ENCODE measurements around the gene TMEM154. TPM values are rescaled to one million over a fixed set of nuclear protein-coding genes. Genes with fewer than 3 reads are reported as not detected.

The TMEM154 gene
- total RNA-seq, 1 donor: 10.6 TPM

- Histone ChIP-seq H3K9me3 (ENCODE audit: low read depth, low read length) (peaks cover 6% of the 10 kb centered on the region), H3K4me3 (ENCODE audit: low read length) (no peak overlapping the region), H3K4me1 (ENCODE audit: insufficient read depth, low read length) (peaks cover 66% of the 10 kb centered on the region), H3K27me3 (ENCODE audit: insufficient read depth, low read length) (no peaks in the 10 kb centered on the region)
These were observed 16.4 kb downstream of the TMEM154 start for GRCh38 chr4:152663203-152664066.

GRCh38 chr4:152661649-152662048 is 18.1 kb downstream of the TMEM154 start:
- peaks cover 64% of the 10 kb centered on the region for H3K4me1 ChIP-seq (ENCODE audit: insufficient read depth, low read length)
- H3K4me3 ChIP-seq (ENCODE audit: low read length): no peak overlapping the region
- no peaks in the 10 kb centered on the region for H3K27me3 ChIP-seq (ENCODE audit: insufficient read depth, low read length)
- H3K9me3 ChIP-seq (ENCODE audit: low read depth, low read length): peaks cover 23% of the 10 kb centered on the region

DNA sequence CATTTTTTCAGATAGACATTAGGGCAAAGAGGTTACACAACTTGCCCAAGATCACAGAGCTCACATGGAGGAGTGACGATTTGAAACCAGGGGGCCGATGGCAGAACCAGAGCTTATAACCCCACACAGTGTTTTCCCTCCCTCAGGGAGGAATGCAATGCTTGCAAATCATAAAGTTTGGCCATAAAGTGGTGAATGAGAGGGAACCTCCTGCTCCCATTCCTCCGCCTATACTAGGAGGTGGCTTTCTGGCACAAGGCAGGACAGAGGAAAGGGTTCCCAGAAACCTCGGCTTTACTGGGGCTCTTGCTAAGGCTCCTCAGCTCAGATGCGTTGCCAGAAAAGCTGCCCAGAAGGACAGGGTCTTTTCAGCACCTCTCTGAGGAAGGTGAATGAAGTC is 19.3 kb downstream of the TMEM154 start:
- H3K4me1 ChIP-seq (ENCODE audit: insufficient read depth, low read length): peaks cover 62% of the 10 kb centered on the region
- no peaks in the 10 kb centered on the region for H3K27me3 ChIP-seq (ENCODE audit: insufficient read depth, low read length)
- H3K4me3 ChIP-seq (ENCODE audit: low read length): no peak overlapping the region
- H3K9me3 ChIP-seq (ENCODE audit: low read depth, low read length): peaks cover 23% of the 10 kb centered on the region

DNA sequence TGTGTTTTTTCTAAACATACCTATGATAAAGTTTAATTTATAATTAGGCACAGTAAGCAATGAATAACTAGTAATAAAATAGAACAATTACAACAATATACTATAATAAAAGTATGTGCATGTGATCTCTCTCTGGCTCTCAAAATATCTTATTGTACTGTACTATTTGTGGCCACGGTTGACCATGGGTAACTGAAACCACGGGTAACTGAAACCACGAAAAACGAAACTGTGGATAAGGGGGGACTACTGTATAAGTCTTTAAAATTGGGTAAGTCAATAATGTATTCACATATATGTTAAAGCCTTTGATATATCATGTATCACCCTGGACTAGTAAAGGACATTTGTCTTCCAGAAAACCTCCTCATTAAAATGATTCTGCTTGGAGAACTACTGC is 20.0 kb downstream of the TMEM154 start:
- H3K27me3 ChIP-seq (ENCODE audit: insufficient read depth, low read length): no peaks in the 10 kb centered on the region
- peaks cover 23% of the 10 kb centered on the region for H3K9me3 ChIP-seq (ENCODE audit: low read depth, low read length)
- H3K4me3 ChIP-seq (ENCODE audit: low read length): no peak overlapping the region
- H3K4me1 ChIP-seq (ENCODE audit: insufficient read depth, low read length): peaks cover 59% of the 10 kb centered on the region

- H3K4me3 ChIP-seq (ENCODE audit: low read length): no peak overlapping the region
- peaks cover 44% of the 10 kb centered on the region for H3K4me1 ChIP-seq (ENCODE audit: insufficient read depth, low read length)
- no peaks in the 10 kb centered on the region for H3K27me3 ChIP-seq (ENCODE audit: insufficient read depth, low read length)
- H3K9me3 ChIP-seq (ENCODE audit: low read depth, low read length): peaks cover 23% of the 10 kb centered on the region
These were observed 22.1 kb downstream of the TMEM154 start for GRCh38 chr4:152657657-152658056.

GRCh38 chr4:152655272-152656129 is 24.3 kb downstream of the TMEM154 start:
- no peak overlapping the region for H3K4me3 ChIP-seq (ENCODE audit: low read length)
- no peaks in the 10 kb centered on the region for H3K27me3 ChIP-seq (ENCODE audit: insufficient read depth, low read length)
- peaks cover 23% of the 10 kb centered on the region for H3K4me1 ChIP-seq (ENCODE audit: insufficient read depth, low read length)
- H3K9me3 ChIP-seq (ENCODE audit: low read depth, low read length): peaks cover 23% of the 10 kb centered on the region

DNA sequence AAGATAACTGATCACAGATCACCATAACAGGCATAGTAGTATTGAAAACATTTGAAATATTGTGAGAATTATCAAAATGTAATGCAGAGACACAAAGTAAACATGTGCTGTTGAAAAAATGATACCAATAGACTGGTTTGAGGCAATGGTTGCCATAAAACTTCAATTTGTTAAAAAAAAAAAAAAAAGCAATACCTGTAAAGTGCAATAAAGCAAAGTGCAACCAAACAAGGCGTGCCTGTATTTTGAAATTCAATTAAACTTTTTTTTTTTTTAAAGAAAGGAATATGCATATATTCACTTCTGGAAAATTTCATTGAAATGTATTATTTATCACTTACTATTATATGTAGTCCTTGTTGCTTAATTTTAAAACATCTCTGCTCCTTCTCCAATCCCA is 27.7 kb downstream of the TMEM154 start:
- no peak overlapping the region for H3K4me3 ChIP-seq (ENCODE audit: low read length)
- no peaks in the 10 kb centered on the region for H3K27me3 ChIP-seq (ENCODE audit: insufficient read depth, low read length)
- peaks cover 4% of the 10 kb centered on the region for H3K9me3 ChIP-seq (ENCODE audit: low read depth, low read length)
- H3K4me1 ChIP-seq (ENCODE audit: insufficient read depth, low read length): peaks cover 17% of the 10 kb centered on the region

- Histone ChIP-seq H3K4me3 (ENCODE audit: low read length) (no peak overlapping the region), H3K4me1 (ENCODE audit: insufficient read depth, low read length) (peaks cover 22% of the 10 kb centered on the region), H3K27me3 (ENCODE audit: insufficient read depth, low read length) (no peaks in the 10 kb centered on the region), H3K9me3 (ENCODE audit: low read depth, low read length) (no peaks in the 10 kb centered on the region)
These were observed 28.2 kb downstream of the TMEM154 start for GRCh38 chr4:152651473-152652060.

DNA sequence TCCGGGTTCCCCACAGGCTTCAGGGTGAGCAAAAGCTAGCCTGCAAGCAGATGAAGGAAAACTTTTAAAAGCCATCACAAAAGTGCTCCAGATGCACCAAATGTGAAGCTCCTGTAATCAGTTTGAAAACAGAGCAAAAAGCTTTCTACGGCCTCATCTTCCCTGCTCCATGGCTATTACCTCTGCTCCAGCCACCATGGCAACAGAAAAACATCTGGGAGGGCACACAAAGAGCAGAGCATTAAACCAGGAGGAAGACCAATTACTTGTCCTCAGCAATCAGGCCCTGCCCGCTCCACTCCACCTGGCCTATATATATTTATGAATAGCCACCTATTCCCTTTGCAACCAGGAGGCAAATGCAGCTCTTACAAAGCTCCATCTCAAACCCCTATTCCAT is 33.6 kb downstream of the TMEM154 start:
- peaks cover 48% of the 10 kb centered on the region for H3K4me1 ChIP-seq (ENCODE audit: insufficient read depth, low read length)
- H3K4me3 ChIP-seq (ENCODE audit: low read length): no peak overlapping the region
- no peaks in the 10 kb centered on the region for H3K27me3 ChIP-seq (ENCODE audit: insufficient read depth, low read length)
- no peaks in the 10 kb centered on the region for H3K9me3 ChIP-seq (ENCODE audit: low read depth, low read length)

GRCh38 chr4:152644130-152644529 is 35.7 kb downstream of the TMEM154 start:
- Histone ChIP-seq H3K4me1 (ENCODE audit: insufficient read depth, low read length) (peaks cover 66% of the 10 kb centered on the region), H3K4me3 (ENCODE audit: low read length) (no peak overlapping the region), H3K27me3 (ENCODE audit: insufficient read depth, low read length) (no peaks in the 10 kb centered on the region), H3K9me3 (ENCODE audit: low read depth, low read length) (no peaks in the 10 kb centered on the region)

- no peak overlapping the region for H3K4me3 ChIP-seq (ENCODE audit: low read length)
- H3K9me3 ChIP-seq (ENCODE audit: low read depth, low read length): no peaks in the 10 kb centered on the region
- H3K4me1 ChIP-seq (ENCODE audit: insufficient read depth, low read length): peaks cover 74% of the 10 kb centered on the region
- no peaks in the 10 kb centered on the region for H3K27me3 ChIP-seq (ENCODE audit: insufficient read depth, low read length)
These were observed 36.4 kb downstream of the TMEM154 start for GRCh38 chr4:152643153-152644035.

- no peaks in the 10 kb centered on the region for H3K9me3 ChIP-seq (ENCODE audit: low read depth, low read length)
- H3K4me3 ChIP-seq (ENCODE audit: low read length): no peak overlapping the region
- no peaks in the 10 kb centered on the region for H3K27me3 ChIP-seq (ENCODE audit: insufficient read depth, low read length)
- peaks cover 80% of the 10 kb centered on the region for H3K4me1 ChIP-seq (ENCODE audit: insufficient read depth, low read length)
These were observed 39.5 kb downstream of the TMEM154 start for GRCh38 chr4:152640058-152640921.

GRCh38 chr4:152635851-152636250 is 43.9 kb downstream of the TMEM154 start:
- H3K4me3 ChIP-seq (ENCODE audit: low read length): no peak overlapping the region
- no peaks in the 10 kb centered on the region for H3K27me3 ChIP-seq (ENCODE audit: insufficient read depth, low read length)
- H3K4me1 ChIP-seq (ENCODE audit: insufficient read depth, low read length): peaks cover 65% of the 10 kb centered on the region
- H3K9me3 ChIP-seq (ENCODE audit: low read depth, low read length): no peaks in the 10 kb centered on the region

Data from mononuclear cell (primary cell).